ENCODE measurements around the gene EPB41L4A.
"Not testable (repeated sequence)": the region's sequence is repeated elsewhere in the genome, so short reads cannot be mapped to it uniquely, and the experiment has no call there.

The EPB41L4A gene

GRCh38 chr5:112396430-112396829, 22.6 kb downstream of the EPB41L4A start:
- DNase-seq (ENCODE audit: low spot score), result no peak
- Histone ChIP-seq H3K27ac (no peak overlapping the region), H3K4me3 (no peak overlapping the region)
- TF ChIP-seq, protein P1, sequence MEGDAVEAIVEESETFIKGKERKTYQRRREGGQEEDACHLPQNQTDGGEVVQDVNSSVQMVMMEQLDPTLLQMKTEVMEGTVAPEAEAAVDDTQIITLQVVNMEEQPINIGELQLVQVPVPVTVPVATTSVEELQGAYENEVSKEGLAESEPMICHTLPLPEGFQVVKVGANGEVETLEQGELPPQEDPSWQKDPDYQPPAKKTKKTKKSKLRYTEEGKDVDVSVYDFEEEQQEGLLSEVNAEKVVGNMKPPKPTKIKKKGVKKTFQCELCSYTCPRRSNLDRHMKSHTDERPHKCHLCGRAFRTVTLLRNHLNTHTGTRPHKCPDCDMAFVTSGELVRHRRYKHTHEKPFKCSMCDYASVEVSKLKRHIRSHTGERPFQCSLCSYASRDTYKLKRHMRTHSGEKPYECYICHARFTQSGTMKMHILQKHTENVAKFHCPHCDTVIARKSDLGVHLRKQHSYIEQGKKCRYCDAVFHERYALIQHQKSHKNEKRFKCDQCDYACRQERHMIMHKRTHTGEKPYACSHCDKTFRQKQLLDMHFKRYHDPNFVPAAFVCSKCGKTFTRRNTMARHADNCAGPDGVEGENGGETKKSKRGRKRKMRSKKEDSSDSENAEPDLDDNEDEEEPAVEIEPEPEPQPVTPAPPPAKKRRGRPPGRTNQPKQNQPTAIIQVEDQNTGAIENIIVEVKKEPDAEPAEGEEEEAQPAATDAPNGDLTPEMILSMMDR (IDR thresholded peaks at IDR 0.05), result no peak

DNA sequence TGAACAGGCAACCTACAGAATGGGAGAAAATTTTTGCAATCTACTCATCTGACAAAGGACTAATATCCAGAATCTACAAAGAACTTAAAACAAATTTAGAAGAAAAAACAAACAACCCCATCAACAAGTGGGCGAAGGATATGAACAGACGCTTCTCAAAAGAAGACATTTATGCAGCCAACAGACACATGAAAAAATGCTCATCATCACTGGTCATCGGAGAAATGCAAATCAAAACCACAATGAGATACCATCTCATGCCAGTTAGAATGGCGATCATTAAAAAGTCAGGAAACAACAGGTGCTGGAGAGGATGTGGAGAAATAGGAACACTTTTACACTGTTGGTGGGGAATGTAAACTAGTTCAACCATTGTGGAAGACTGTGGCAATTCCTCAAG, 23.8 kb downstream of the EPB41L4A start:
- DNase-seq (ENCODE audit: low spot score); H3K4me3 ChIP-seq; H3K27ac ChIP-seq: not testable (repeated sequence)

DNA sequence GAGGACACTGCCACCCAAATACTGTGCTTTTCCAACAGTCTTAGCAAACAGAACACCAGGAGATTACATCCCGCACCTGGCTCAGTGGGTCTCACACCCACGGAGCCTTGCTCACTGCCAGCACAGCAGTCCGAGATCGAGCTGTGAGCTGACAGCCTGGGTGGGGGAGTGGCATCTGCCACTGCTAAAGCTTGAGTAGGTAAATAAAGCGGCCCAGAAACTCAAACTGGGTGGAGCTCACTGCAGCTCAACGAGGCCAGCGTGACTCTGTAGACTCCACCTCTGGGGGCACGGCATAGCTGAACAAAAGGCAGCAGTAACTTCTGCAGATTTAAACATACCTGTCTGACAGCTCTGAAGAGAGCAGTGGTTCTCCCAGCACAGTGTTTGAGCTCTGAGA, 28.8 kb downstream of the EPB41L4A start:
- H3K27ac ChIP-seq, result no peak overlapping the region
- H3K4me3 ChIP-seq, result no peak overlapping the region
- DNase-seq (ENCODE audit: low spot score), result no peak
- TF ChIP-seq, protein P1 (IDR thresholded peaks at IDR 0.05), result no peak

DNA sequence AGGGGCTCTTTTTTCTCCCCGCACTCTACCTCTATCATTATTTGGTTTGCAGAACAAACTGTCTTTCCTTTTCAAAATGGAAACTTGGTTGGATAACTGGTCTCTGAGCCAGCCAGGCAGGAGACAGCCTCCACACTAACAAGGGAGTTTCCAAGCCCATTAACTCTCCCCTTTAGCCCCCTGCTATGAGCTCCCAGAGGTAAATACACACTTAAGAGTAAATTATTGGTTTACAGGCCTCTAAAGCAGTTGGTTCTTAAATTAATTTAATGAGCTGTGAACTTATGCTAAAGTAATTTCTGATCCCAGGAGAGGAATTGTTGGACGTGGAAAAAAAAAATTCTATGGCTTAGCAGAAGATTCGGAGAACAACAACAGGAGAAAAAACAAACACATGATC, 30.3 kb downstream of the EPB41L4A start:
- no peak for DNase-seq (ENCODE audit: low spot score)
- H3K27ac ChIP-seq, result no peak overlapping the region
- H3K4me3 ChIP-seq, result no peak overlapping the region
- TF ChIP-seq, protein P1 (IDR thresholded peaks at IDR 0.05), result no peak

GRCh38 chr5:112388074-112388473, 31.0 kb downstream of the EPB41L4A start:
- TF ChIP-seq, protein P1 (IDR thresholded peaks at IDR 0.05), result no peak
- DNase-seq (ENCODE audit: low spot score), result no peak
- H3K27ac ChIP-seq, result no peak overlapping the region
- H3K4me3 ChIP-seq, result no peak overlapping the region

DNA sequence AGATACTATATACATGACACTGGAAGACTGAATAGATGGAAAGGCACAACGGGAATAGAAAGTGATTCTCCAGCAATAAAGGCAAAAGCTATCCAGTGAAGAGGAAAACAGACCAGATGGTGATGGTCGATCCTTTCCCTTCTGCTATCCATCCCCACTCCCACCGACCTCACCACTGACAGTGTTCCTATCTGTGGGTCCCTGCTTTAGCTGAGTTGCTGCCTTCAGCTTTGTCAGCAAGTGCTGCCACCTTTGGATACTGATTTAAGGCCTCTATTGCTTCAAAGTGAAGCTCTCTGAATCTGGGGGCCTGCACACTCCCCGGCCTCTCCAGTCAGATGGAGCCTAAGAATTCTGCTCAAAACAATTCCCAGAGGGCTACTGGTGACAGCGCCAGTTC, 32.3 kb downstream of the EPB41L4A start:
- TF ChIP-seq, protein P1 (IDR thresholded peaks at IDR 0.05), result no peak
- Histone ChIP-seq H3K27ac (no peak overlapping the region), H3K4me3 (no peak overlapping the region)
- no peak for DNase-seq (ENCODE audit: low spot score)

DNA sequence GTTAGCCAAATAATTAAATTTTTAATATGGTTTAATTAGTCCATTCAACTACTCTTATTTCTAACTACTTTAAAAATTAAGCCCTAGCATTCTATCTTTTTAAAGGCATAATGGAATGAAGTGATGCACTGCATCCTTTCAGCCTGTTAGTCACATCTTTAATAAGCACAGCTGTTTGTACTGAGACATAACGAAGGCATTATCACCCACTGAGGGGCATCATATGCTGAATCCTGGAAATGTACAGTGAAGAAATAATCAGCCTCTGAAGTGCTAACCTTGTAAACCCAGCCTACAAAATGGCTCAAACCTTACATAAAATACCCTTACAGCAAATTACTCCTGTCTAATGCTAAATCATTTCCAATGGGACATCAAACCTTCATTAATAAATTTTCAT, 33.1 kb downstream of the EPB41L4A start:
- TF ChIP-seq, protein P1 (IDR thresholded peaks at IDR 0.05), result no peak
- DNase-seq (ENCODE audit: low spot score), result no peak
- H3K4me3 ChIP-seq, result no peak overlapping the region
- no peak overlapping the region for H3K27ac ChIP-seq

- TF ChIP-seq, protein P1 (IDR thresholded peaks at IDR 0.05), result no peak
- DNase-seq (ENCODE audit: low spot score), result no peak
- no peak overlapping the region for H3K27ac ChIP-seq
- no peak overlapping the region for H3K4me3 ChIP-seq
Observed at GRCh38 chr5:112385566-112385965, 33.5 kb downstream of the EPB41L4A start.

Measured in coronary artery (tissue), 2 donors.